MM.1S (cell line): ENCODE results near the gene ZNF638.
A peak's percentile ranks its signal among the peaks of the same experiment; 100 is the strongest.

Source experiments
- EZH2 ChIP-seq: fragments of 300-600 bp; sonication (generic); optimal IDR thresholded peaks from 2 replicates; pipeline ENCODE3; 2017; ENCODE audit warnings: low read depth, mild to moderate bottlenecking, antibody characterized with exemption, low read length, mixed read lengths
- EZH2phosphoT487 ChIP-seq: fragments of 300-600 bp; sonication (generic); IDR thresholded peaks from 2 replicates; pipeline ENCODE4 v1.6.1; 2018; ENCODE audit warnings: antibody characterized with exemption, low read length
- TF ChIP-seq, protein P1 (sequence below): fragments of 300-600 bp; sonication (generic); IDR thresholded peaks from 2 replicates; pipeline ENCODE4 v1.5.1; 2016; ENCODE audit warnings: antibody characterized with exemption, low read length, mixed read lengths

DNA sequence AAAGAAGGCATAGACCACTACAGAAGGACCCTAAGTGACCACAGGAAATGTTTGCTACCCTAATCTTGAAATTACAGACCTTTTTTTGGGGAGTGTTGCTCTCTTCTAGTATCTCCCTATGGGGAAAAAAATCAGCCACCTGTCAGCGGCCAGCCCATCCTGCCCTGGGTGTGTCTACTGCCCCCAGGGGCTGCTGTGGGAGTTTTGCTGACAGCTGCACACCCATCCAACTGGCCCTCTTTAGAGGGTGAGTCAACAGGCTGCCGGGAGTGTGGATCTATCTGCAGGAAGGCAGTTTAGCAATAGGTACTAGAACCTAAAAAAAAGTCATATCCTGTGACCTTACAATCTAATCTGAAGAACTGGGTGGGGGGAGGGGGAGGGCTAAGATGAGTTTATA lies 121.0 kb downstream of the ZNF638 start:
- TF ChIP-seq, protein P1, sequence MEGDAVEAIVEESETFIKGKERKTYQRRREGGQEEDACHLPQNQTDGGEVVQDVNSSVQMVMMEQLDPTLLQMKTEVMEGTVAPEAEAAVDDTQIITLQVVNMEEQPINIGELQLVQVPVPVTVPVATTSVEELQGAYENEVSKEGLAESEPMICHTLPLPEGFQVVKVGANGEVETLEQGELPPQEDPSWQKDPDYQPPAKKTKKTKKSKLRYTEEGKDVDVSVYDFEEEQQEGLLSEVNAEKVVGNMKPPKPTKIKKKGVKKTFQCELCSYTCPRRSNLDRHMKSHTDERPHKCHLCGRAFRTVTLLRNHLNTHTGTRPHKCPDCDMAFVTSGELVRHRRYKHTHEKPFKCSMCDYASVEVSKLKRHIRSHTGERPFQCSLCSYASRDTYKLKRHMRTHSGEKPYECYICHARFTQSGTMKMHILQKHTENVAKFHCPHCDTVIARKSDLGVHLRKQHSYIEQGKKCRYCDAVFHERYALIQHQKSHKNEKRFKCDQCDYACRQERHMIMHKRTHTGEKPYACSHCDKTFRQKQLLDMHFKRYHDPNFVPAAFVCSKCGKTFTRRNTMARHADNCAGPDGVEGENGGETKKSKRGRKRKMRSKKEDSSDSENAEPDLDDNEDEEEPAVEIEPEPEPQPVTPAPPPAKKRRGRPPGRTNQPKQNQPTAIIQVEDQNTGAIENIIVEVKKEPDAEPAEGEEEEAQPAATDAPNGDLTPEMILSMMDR: peak; percentile 15; the same call in 1 of the 2 replicates
- TF ChIP-seq EZH2phosphoT487 (no peak), EZH2 (no peak)
